Osteocyte (in vitro differentiated cells): ENCODE measurements around the gene ANKLE2. TPM values are rescaled to one million over a fixed set of nuclear protein-coding genes. Genes with fewer than 3 reads are reported as not detected.

ENCODE experiments used
- DNase-seq: peaks from one replicate; pipeline ENCODE4 v3.0.0; 2021; ENCODE audit warnings: mixed read lengths; ENCODE audit not compliant: unreplicated experiment; ENCODE audit errors: extremely low spot score
- H3K27ac Mint-ChIP-seq: one replicate; pipeline ENCODE4 v1.8.0; 2021; ENCODE audit warnings: mild to moderate bottlenecking, mixed read lengths; ENCODE audit not compliant: unreplicated experiment
- H3K27me3 Mint-ChIP-seq: one replicate; pipeline ENCODE4 v1.8.0; 2021; ENCODE audit warnings: mixed read lengths; ENCODE audit not compliant: unreplicated experiment
- H3K36me3 Mint-ChIP-seq: one replicate; pipeline ENCODE4 v1.8.0; 2021; ENCODE audit warnings: mixed read lengths; ENCODE audit not compliant: unreplicated experiment
- H3K4me1 Mint-ChIP-seq: one replicate; pipeline ENCODE4 v1.8.0; 2021; ENCODE audit warnings: mixed read lengths; ENCODE audit not compliant: unreplicated experiment
- H3K4me3 Mint-ChIP-seq: one replicate; pipeline ENCODE4 v1.8.0; 2021; ENCODE audit warnings: mild to moderate bottlenecking, moderate library complexity, mixed read lengths; ENCODE audit not compliant: unreplicated experiment
- H3K9me3 Mint-ChIP-seq: one replicate; pipeline ENCODE4 v1.8.0; 2021; ENCODE audit warnings: mixed read lengths; ENCODE audit not compliant: unreplicated experiment
- total RNA-seq: library from RNA; stranded (reverse); gene quantifications from 2 replicates; pipeline ENCODE4 v1.2.1, GENCODE V29; 2021
- TF ChIP-seq, protein P1 (sequence below): fragments of 200-600 bp; sonication (generic); IDR thresholded peaks from 2 replicates; pipeline ENCODE4 v1.5.0; 2021; ENCODE audit warnings: antibody characterized with exemption, mild to moderate bottlenecking, moderate library complexity

Gene ANKLE2
- total RNA-seq, 1 donor from 2014 or later, result 70.0 TPM

DNA sequence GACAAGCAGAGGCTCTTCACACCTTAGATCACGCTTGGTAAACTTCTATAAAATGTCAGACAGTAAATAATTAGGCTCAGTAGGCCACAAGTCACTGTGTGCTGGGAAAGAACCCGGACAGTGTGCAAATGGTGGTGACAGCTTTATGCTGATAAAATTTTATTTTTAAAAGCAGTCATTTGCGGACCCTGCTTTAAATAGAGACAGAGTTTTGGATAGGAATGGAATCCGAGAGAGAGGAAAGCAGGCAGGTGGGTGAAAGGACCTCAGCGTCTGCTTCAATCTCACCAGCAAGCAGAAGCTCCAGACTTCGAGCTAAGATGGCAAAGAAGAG is 21.4 kb downstream of the ANKLE2 start:
- H3K27ac Mint-ChIP-seq, result no peak overlapping the region
- no peaks in the 10 kb centered on the region for H3K9me3 Mint-ChIP-seq
- H3K4me1 Mint-ChIP-seq, result no peaks in the 10 kb centered on the region
- TF ChIP-seq, protein P1, sequence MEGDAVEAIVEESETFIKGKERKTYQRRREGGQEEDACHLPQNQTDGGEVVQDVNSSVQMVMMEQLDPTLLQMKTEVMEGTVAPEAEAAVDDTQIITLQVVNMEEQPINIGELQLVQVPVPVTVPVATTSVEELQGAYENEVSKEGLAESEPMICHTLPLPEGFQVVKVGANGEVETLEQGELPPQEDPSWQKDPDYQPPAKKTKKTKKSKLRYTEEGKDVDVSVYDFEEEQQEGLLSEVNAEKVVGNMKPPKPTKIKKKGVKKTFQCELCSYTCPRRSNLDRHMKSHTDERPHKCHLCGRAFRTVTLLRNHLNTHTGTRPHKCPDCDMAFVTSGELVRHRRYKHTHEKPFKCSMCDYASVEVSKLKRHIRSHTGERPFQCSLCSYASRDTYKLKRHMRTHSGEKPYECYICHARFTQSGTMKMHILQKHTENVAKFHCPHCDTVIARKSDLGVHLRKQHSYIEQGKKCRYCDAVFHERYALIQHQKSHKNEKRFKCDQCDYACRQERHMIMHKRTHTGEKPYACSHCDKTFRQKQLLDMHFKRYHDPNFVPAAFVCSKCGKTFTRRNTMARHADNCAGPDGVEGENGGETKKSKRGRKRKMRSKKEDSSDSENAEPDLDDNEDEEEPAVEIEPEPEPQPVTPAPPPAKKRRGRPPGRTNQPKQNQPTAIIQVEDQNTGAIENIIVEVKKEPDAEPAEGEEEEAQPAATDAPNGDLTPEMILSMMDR, result no peak
- H3K36me3 Mint-ChIP-seq, result peaks cover 61% of the 10 kb centered on the region
- DNase-seq, result no peak
- H3K4me3 Mint-ChIP-seq, result no peak overlapping the region
- no peaks in the 10 kb centered on the region for H3K27me3 Mint-ChIP-seq

GRCh38 chr12:132739600-132740312 is 21.9 kb downstream of the ANKLE2 start:
- H3K27ac Mint-ChIP-seq, result no peak overlapping the region

GRCh38 chr12:132736913-132737312 is 24.7 kb downstream of the ANKLE2 start:
- Mint-ChIP-seq H3K36me3 (peaks cover 58% of the 10 kb centered on the region), H3K4me3 (no peak overlapping the region), H3K27ac (no peak overlapping the region), H3K4me1 (peaks cover 12% of the 10 kb centered on the region), H3K9me3 (no peaks in the 10 kb centered on the region), H3K27me3 (no peaks in the 10 kb centered on the region)
- TF ChIP-seq, protein P1, result no peak
- DNase-seq, result no peak

More at GRCh38 chr12:132739600-132740312, 21.9 kb downstream of the ANKLE2 start:
- peaks cover 58% of the 10 kb centered on the region for H3K36me3 Mint-ChIP-seq
- TF ChIP-seq, protein P1, result no peak
- no peak overlapping the region for H3K4me3 Mint-ChIP-seq
- no peaks in the 10 kb centered on the region for H3K9me3 Mint-ChIP-seq
- H3K27me3 Mint-ChIP-seq, result no peaks in the 10 kb centered on the region
- no peak for DNase-seq
- peaks cover 2% of the 10 kb centered on the region for H3K4me1 Mint-ChIP-seq

GRCh38 chr12:132736378-132736777 is 25.3 kb downstream of the ANKLE2 start:
- Mint-ChIP-seq H3K36me3 (peaks cover 62% of the 10 kb centered on the region), H3K9me3 (no peaks in the 10 kb centered on the region)

DNA sequence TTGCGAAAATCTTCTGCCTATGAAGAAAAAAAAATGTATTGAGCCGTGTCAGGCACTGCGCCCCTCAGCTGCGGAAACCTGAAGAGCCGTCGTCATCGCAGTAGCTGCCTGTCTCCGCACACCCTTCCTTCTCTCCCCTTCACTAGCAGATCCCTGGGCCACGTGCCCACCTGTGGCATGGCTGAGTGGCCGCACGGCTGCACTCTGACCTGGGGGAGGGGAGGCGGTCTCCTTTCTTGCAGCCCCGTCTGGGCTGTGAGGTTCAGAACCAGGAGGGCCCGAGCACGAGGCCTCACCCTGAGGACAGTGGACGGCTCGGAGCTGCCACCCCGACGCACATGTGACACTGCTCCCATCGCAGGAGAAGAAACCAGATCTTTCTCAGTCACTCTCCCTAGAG is 26.1 kb downstream of the ANKLE2 start:
- no peaks in the 10 kb centered on the region for H3K9me3 Mint-ChIP-seq
- TF ChIP-seq, protein P1, result no peak
- no peaks in the 10 kb centered on the region for H3K27me3 Mint-ChIP-seq
- peak overlapping the region; percentile 50 for H3K27ac Mint-ChIP-seq
- H3K36me3 Mint-ChIP-seq, result peaks cover 61% of the 10 kb centered on the region
- no peak for DNase-seq
- peaks cover 12% of the 10 kb centered on the region for H3K4me1 Mint-ChIP-seq
- H3K4me3 Mint-ChIP-seq, result no peak overlapping the region

More at GRCh38 chr12:132736378-132736777, 25.3 kb downstream of the ANKLE2 start:
- H3K4me1 Mint-ChIP-seq, result peaks cover 12% of the 10 kb centered on the region
- H3K27ac Mint-ChIP-seq, result no peak overlapping the region
- TF ChIP-seq, protein P1, result no peak
- H3K4me3 Mint-ChIP-seq, result no peak overlapping the region
- no peak for DNase-seq
- H3K27me3 Mint-ChIP-seq, result no peaks in the 10 kb centered on the region
